Thyroid gland (tissue), 4 donors: ENCODE results near the gene SLBP.

ENCODE experiments used
- POLR2A ChIP-seq, 2 donors: fragments of 450-650 bp; IDR thresholded peaks; one replicate each; pipeline ENCODE4 v1.6.1; 2017; ENCODE audit warnings: antibody characterized with exemption in 2 of 2, mild to moderate bottlenecking in 2 of 2, moderate library complexity in 1 of 2
- TF ChIP-seq, protein P1 (sequence below), 6 experiments: fragments of 200-600 bp in 3 of 6; fragments of 450-650 bp in 3 of 6; sonication (generic) in 3 of 6; IDR thresholded peaks; one replicate each; pipeline ENCODE4 v1.5.1; 2016 to 2019; ENCODE audit warnings: antibody characterized with exemption in 6 of 6, mild to moderate bottlenecking in 2 of 6, inconsistent platforms in 1 of 6, moderate library complexity in 1 of 6

DNA sequence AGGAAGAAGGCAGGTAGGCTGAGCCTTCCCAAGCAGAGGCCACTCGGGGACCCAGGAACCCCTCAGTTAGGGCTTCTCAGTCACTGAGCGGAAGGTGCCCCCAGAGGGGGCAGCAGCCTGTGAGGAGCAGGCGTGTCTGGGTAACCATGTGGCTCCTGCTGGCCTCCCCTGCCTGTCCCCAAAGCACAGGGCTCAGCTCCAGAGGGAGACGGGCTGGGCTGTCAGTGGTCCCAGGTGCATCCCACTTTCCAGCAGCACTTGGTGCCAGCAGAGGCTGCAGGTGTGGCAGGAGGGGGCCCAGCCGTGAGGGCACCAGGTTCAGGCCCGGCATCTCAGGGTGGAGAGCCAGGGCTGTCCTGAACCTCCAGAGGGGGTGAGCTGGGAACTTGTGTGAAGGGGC, 31.9 kb upstream of the SLBP start:
- TF ChIP-seq POLR2A (IDR thresholded peaks at IDR 0.05): no peak
- TF ChIP-seq, protein P1, sequence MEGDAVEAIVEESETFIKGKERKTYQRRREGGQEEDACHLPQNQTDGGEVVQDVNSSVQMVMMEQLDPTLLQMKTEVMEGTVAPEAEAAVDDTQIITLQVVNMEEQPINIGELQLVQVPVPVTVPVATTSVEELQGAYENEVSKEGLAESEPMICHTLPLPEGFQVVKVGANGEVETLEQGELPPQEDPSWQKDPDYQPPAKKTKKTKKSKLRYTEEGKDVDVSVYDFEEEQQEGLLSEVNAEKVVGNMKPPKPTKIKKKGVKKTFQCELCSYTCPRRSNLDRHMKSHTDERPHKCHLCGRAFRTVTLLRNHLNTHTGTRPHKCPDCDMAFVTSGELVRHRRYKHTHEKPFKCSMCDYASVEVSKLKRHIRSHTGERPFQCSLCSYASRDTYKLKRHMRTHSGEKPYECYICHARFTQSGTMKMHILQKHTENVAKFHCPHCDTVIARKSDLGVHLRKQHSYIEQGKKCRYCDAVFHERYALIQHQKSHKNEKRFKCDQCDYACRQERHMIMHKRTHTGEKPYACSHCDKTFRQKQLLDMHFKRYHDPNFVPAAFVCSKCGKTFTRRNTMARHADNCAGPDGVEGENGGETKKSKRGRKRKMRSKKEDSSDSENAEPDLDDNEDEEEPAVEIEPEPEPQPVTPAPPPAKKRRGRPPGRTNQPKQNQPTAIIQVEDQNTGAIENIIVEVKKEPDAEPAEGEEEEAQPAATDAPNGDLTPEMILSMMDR (IDR thresholded peaks at IDR 0.05): no peak
